HepG2 (cell line): ENCODE data around the gene NR1H3. TPM values are rescaled to one million over a fixed set of nuclear protein-coding genes. Genes with fewer than 3 reads are reported as not detected.

Source experiments
- ATAC-seq: fragments of 200-7000 bp; cut with Tn5 transposase; 3 replicates; pipeline ENCODE4 v1.9.1; 2020; ENCODE audit warnings: mild to moderate bottlenecking, moderate library complexity
- BruUV-seq: library from RNA; stranded (reverse); fragments of 400-500 nt; replicated peaks from 2 replicates; lab custom pipeline; 2021; lab: Mats Ljungman, UMichigan
- CTCF ChIA-PET: fragments of 300-600 bp; formaldehyde crosslinking; extraction: SDS; loops from one replicate; lab custom pipeline; 2021; ENCODE audit warnings: low total read pairs, inconsistent platforms, low intra/inter-chr PET ratio; lab: Yijun Ruan, JAX
- POLR2A ChIA-PET: fragments of 350-600 bp; sonication (Branson Sonifier 250); formaldehyde crosslinking; loops from one replicate; lab custom pipeline; 2020; ENCODE audit warnings: antibody characterized with exemption, inconsistent platforms; lab: Yijun Ruan, JAX
- DNase-seq: peaks from one replicate; pipeline ENCODE4 v3.0.0-alpha.2; 2015; ENCODE audit warnings: low spot score
- FAIRE-seq: peaks from 3 replicates; lab custom pipeline; 2011; peaks lifted over from hg19 to GRCh38; lab: Jason Lieb, UNC
- H2AFZ ChIP-seq: one replicate; pipeline ENCODE4 v1.6.1; 2011; ENCODE audit warnings: low read length, inconsistent platforms
- H3K27ac ChIP-seq: fragments of 300-600 bp; 3 replicates; pipeline ENCODE4 v1.8.0; 2011; ENCODE audit warnings: mixed run types, mild to moderate bottlenecking, mixed read lengths, low read length, inconsistent platforms; ENCODE audit not compliant: insufficient read depth; ENCODE audit errors: extremely low read length
- H3K27me3 ChIP-seq, 2 experiments: fragments of 200-600 bp in 1 of 2; 2 replicates in 1 of 2; 3 replicates in 1 of 2; pipeline versions ENCODE4 v1.6.0 to v1.8.0; 2011; ENCODE audit warnings: low read length in 2 of 2, mild to moderate bottlenecking in 2 of 2, moderate library complexity in 2 of 2, inconsistent platforms in 1 of 2; ENCODE audit not compliant: insufficient read depth in 2 of 2, control insufficient read depth in 1 of 2
- H3K36me3 ChIP-seq, 2 experiments: fragments of 200-600 bp in 1 of 2; replicated peaks in 1 of 2; 2 replicates in 1 of 2; 3 replicates in 1 of 2; pipeline versions ENCODE4 v1.5.1 to v1.8.0; 2011; ENCODE audit warnings: low read length in 2 of 2, inconsistent platforms in 1 of 2; ENCODE audit not compliant: insufficient read depth in 2 of 2, control insufficient read depth in 1 of 2
- H3K4me1 ChIP-seq: 2 replicates; pipeline ENCODE4 v1.5.1; 2012; ENCODE audit warnings: low read length, inconsistent platforms; ENCODE audit not compliant: insufficient read depth
- H3K4me2 ChIP-seq: 2 replicates; pipeline ENCODE4 v1.6.0; 2011; ENCODE audit warnings: low read depth, low read length, inconsistent platforms
- H3K4me3 ChIP-seq, 3 experiments: fragments of 200-600 bp in 1 of 3; sonication (generic), shearing (Covaris generic) in 1 of 3; replicated peaks in 1 of 3; 2 replicates each; pipeline ENCODE4 v1.5.1; 2011 to 2016; ENCODE audit warnings: low read length in 3 of 3, inconsistent platforms in 2 of 3, low read depth in 2 of 3, mild to moderate bottlenecking in 2 of 3, control low read depth in 1 of 3, mixed read lengths in 1 of 3; ENCODE audit not compliant: insufficient read depth in 1 of 3
- H3K79me2 ChIP-seq: one replicate; pipeline ENCODE4 v1.6.1; 2011; ENCODE audit warnings: low read length, inconsistent platforms; ENCODE audit not compliant: insufficient read depth
- H3K9ac ChIP-seq: 2 replicates; pipeline ENCODE4 v1.6.0; 2011; ENCODE audit warnings: mild to moderate bottlenecking, low read depth, low read length, inconsistent platforms; ENCODE audit not compliant: insufficient read depth
- H3K9me3 ChIP-seq: 2 replicates; pipeline ENCODE4 v1.5.1; 2012; ENCODE audit warnings: mild to moderate bottlenecking, low read length
- H4K20me1 ChIP-seq: 2 replicates; pipeline ENCODE4 v1.6.0; 2011; ENCODE audit warnings: inconsistent platforms, mild to moderate bottlenecking, low read length, moderate library complexity; ENCODE audit not compliant: insufficient read depth
- BRD4 ChIP-seq: sonication (generic); formaldehyde crosslinking; IDR thresholded peaks from 2 replicates; pipeline ENCODE4 v1.4.0; 2020; ENCODE audit warnings: missing genetic modification reagents
- ZNF335 ChIP-seq: sonication (generic); formaldehyde crosslinking; IDR thresholded peaks from 2 replicates; pipeline ENCODE4 v1.4.0; 2020; ENCODE audit warnings: missing genetic modification reagents
- ZNF589 ChIP-seq: sonication (generic); formaldehyde crosslinking; conservative IDR thresholded peaks from 2 replicates; pipeline ENCODE4 v1.8.0; 2022; ENCODE audit warnings: mild to moderate bottlenecking, moderate library complexity, missing genetic modification reagents
- ZNF776 ChIP-seq: sonication (generic); formaldehyde crosslinking; IDR thresholded peaks from 2 replicates; pipeline ENCODE4 v1.4.0; 2020; ENCODE audit warnings: mild to moderate bottlenecking, missing genetic modification reagents
- WGBS: methylation state at CpG from one replicate; pipeline ENCODE4 v1.1.6; 2017; ENCODE audit warnings: low lambda C conversion rate; 5-methylcytosine and 5-hydroxymethylcytosine counted together
- in situ Hi-C: cut with HindIII; loops from 2 replicates; pipeline ENCODE4 v1.10.0; 2017; ENCODE audit warnings: low pct_unique_long_range_greater_than_20kb; ENCODE audit not compliant: extremely low pct_ligation_motif_present
- intact Hi-C: fragments of 100-400 bp; cut with micrococcal nuclease; formaldehyde crosslinking; loops from one replicate; pipeline ENCODE4 v1.10.0; 2022; ENCODE audit not compliant: unreplicated experiment
- polyA plus RNA-seq, 8 experiments: library from polyadenylated mRNA; depleted of rRNA in 3 of 8; stranded (reverse) in 7 of 8; unstranded in 1 of 8; fragments of >200 nt; fragmentation: Illumina TruSeq in 4 of 8; extraction: Trizol in 4 of 8; gene quantifications; 2 replicates each; pipeline versions ENCODE4 v1.2.1 to v1.2.3, GENCODE V29; 2011 to 2016; ENCODE audit warnings: low read depth in 4 of 8, missing spikeins in 1 of 8, mixed read lengths in 1 of 8; ENCODE audit not compliant: insufficient read depth in 1 of 8
- total RNA-seq, 5 experiments: library from RNA; depleted of rRNA; stranded (reverse); fragments of >200 nt; fragmentation: Illumina TruSeq; extraction: Trizol; gene quantifications; 2 replicates each; pipeline ENCODE4 v1.2.3, GENCODE V29; 2016; ENCODE audit warnings: low read depth in 1 of 5
- TF ChIP-seq, protein P1 (sequence below): sonication (generic); formaldehyde crosslinking; IDR thresholded peaks from 2 replicates; pipeline ENCODE4 v1.4.0; 2020; ENCODE audit warnings: low read depth, mild to moderate bottlenecking, missing genetic modification reagents
- TF ChIP-seq, protein P2 (sequence below): sonication (generic); formaldehyde crosslinking; IDR thresholded peaks from 2 replicates; pipeline ENCODE4 v1.4.0; 2020; ENCODE audit warnings: missing genetic modification reagents, borderline replicate concordance

NR1H3 gene
- total and polyA plus RNA-seq, 2 of the 13 experiments (the other 11 are each of a cell fraction or from before 2014, with no cell fraction given), result 41.8 to 102 TPM

DNA sequence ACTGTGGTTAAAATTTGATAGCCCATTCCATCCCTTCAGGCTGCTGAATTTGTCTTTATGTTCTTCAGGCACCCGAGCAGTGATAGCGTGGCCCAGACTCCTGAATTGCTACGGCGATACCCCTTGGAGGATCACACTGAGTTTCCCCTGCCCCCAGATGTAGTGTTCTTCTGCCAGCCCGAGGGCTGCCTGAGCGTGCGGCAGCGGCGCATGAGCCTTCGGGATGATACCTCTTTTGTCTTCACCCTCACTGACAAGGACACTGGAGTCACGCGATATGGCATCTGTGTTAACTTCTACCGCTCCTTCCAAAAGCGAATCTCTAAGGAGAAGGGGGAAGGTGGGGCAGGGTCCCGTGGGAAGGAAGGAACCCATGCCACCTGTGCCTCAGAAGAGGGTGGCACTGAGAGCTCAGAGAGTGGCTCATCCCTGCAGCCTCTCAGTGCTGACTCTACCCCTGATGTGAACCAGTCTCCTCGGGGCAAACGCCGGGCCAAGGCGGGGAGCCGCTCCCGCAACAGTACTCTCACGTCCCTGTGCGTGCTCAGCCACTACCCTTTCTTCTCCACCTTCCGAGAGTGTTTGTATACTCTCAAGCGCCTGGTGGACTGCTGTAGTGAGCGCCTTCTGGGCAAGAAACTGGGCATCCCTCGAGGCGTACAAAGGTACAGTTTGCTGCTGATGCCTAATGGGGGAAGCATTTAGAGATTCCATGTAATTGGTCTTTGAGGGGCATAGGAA lies 16.9 kb downstream of the NR1H3 start:
- Histone ChIP-seq H3K4me2 (no peak overlapping the region), H3K4me1 (peaks cover 24% of the 10 kb centered on the region), H3K27ac (no peak overlapping the region), H3K9me3 (no peaks in the 10 kb centered on the region), H3K36me3 (peaks cover 25 to 57% of the 10 kb centered on the region in 2 experiments), H3K4me3 (no peak overlapping the region), H3K79me2 (peaks cover 44% of the 10 kb centered on the region), H3K9ac (no peak overlapping the region), H4K20me1 (peaks cover 23% of the 10 kb centered on the region; the same call in 1 of the 2 replicates), H3K27me3 (no peaks in the 10 kb centered on the region), H2AFZ (no peak overlapping the region)
- ATAC-seq (no peak), FAIRE-seq (no peak), DNase-seq (no peak)
- no peak for TF ChIP-seq BRD4
- TF ChIP-seq, protein P1, sequence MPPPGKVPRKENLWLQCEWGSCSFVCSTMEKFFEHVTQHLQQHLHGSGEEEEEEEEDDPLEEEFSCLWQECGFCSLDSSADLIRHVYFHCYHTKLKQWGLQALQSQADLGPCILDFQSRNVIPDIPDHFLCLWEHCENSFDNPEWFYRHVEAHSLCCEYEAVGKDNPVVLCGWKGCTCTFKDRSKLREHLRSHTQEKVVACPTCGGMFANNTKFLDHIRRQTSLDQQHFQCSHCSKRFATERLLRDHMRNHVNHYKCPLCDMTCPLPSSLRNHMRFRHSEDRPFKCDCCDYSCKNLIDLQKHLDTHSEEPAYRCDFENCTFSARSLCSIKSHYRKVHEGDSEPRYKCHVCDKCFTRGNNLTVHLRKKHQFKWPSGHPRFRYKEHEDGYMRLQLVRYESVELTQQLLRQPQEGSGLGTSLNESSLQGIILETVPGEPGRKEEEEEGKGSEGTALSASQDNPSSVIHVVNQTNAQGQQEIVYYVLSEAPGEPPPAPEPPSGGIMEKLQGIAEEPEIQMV (CRISPR knock-in tag), result no peak
- TF ChIP-seq, protein P2, sequence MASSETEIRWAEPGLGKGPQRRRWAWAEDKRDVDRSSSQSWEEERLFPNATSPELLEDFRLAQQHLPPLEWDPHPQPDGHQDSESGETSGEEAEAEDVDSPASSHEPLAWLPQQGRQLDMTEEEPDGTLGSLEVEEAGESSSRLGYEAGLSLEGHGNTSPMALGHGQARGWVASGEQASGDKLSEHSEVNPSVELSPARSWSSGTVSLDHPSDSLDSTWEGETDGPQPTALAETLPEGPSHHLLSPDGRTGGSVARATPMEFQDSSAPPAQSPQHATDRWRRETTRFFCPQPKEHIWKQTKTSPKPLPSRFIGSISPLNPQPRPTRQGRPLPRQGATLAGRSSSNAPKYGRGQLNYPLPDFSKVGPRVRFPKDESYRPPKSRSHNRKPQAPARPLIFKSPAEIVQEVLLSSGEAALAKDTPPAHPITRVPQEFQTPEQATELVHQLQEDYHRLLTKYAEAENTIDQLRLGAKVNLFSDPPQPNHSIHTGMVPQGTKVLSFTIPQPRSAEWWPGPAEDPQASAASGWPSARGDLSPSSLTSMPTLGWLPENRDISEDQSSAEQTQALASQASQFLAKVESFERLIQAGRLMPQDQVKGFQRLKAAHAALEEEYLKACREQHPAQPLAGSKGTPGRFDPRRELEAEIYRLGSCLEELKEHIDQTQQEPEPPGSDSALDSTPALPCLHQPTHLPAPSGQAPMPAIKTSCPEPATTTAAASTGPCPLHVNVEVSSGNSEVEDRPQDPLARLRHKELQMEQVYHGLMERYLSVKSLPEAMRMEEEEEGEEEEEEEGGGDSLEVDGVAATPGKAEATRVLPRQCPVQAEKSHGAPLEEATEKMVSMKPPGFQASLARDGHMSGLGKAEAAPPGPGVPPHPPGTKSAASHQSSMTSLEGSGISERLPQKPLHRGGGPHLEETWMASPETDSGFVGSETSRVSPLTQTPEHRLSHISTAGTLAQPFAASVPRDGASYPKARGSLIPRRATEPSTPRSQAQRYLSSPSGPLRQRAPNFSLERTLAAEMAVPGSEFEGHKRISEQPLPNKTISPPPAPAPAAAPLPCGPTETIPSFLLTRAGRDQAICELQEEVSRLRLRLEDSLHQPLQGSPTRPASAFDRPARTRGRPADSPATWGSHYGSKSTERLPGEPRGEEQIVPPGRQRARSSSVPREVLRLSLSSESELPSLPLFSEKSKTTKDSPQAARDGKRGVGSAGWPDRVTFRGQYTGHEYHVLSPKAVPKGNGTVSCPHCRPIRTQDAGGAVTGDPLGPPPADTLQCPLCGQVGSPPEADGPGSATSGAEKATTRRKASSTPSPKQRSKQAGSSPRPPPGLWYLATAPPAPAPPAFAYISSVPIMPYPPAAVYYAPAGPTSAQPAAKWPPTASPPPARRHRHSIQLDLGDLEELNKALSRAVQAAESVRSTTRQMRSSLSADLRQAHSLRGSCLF (CRISPR knock-in tag), result no peak
- TF ChIP-seq ZNF589 (CRISPR knock-in tag), result no peak
- no peak for TF ChIP-seq ZNF335 (CRISPR knock-in tag)
- no peak for TF ChIP-seq ZNF776 (CRISPR knock-in tag)
- intact Hi-C loops (no loop called here), in situ Hi-C loops (no loop called here)
- ChIA-PET POLR2A (no interaction called here), CTCF (no interaction called here)
- 96% methylated on average over 24 of the region's 28 CpGs for WGBS
- no TSS peak for BruUV-seq
